HG03095 (cell line): Measurements from ENCODE around the gene PVR.
"Not testable (repeated sequence)": the region's sequence is repeated elsewhere in the genome, so short reads cannot be mapped to it uniquely, and the experiment has no call there.

Experiments used
- ATAC-seq: cut with Tn5 transposase; IDR thresholded peaks from one replicate; pipeline ENCODE4 v1.9.1; 2021; ENCODE audit warnings: moderate library complexity; ENCODE audit not compliant: unreplicated experiment

PVR gene

DNA sequence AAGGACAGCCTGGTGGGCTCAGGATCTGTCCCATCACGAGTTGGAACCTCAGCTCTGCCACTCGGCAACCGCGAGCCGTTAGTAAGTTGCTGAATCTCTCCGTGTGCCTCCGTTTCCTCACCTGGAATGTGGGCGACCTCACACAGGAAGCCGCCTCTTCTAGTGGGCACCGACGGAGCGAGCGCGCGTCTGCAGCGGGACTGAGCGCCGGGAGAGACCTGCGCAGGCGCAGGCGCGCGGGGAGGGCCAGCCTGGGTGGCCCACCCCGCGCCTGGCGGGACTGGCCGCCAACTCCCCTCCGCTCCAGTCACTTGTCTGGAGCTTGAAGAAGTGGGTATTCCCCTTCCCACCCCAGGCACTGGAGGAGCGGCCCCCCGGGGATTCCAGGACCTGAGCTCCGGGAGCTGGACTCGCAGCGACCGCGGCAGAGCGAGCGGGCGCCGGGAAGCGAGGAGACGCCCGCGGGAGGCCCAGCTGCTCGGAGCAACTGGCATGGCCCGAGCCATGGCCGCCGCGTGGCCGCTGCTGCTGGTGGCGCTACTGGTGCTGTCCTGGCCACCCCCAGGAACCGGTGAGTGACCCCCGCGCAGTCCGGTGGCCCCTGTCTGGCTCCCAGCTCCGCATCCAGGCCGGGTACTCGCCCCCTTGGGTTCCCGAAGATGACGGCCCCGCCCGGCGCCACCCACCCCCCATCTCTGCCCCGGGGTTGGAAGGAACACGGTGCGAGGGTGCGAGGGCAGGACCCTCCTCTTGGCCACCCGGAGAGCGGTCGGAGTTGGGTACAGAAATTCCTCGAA, at the start of gene PVR:
PVR (plus strand) TSS at position 306 of the 797 bp plus-strand sequence; CDS start at position 493, 187 bp downstream.
- no peak for ATAC-seq

DNA sequence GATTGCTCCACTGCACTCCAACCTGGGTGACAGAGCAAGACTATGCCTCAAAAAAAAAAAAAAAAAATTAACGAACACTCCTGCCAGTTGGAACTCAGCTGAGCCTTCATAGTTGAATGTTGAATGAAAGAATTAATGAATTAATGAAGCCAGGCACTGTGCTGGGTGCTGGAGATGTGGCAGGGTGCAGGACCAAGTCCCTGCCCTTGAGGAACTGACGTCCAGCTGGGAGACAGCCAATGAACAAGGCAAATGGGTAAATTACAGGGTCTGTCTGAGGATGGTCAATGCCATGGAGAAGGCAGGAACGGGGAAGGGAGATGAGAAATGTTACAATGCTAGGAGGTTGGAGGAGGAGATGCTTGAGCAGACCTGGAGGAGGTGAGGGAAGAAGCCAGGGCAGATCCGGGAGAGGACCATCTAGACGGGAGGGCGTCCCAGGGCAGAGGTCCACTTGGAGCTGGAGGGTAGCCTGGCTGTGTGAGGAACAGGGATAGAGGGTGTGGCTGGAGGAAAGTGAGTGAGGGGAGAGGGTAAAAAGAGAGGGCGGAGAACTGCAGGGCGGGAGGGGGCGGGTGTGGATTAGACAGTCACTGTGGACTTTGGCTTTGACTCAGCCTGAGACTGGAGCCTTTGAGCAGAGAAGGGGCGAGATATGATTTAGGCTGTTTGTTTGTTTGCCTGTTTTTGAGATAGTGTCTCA, 47.1 kb upstream of the PVR start:
- no peak for ATAC-seq

- no peak for ATAC-seq
Observed at GRCh38 chr19:44597131-44597491, 46.6 kb upstream of the PVR start.

DNA sequence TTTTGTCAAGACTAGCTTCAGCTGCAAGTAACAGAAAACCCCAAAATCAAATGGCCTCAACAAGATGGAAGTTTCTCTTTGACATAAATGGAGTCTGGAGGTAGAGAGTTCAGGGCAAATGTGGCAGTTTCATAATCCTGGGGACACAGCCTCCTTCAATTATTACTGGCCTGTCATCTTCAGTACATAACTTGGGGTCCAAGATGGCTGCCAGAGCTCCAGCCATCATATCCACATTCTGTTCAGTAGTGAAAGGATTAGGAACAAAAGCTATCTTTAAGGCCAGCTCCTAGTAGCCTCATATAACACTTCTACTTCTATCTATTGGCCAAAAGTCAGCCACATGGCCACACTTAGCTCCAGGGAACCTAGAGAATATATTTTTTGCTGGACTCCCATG, 45.4 kb upstream of the PVR start:
- no peak for ATAC-seq

- ATAC-seq: no peak
Observed at GRCh38 chr19:44598880-44599279, 44.8 kb upstream of the PVR start.

- no peak for ATAC-seq
Observed at GRCh38 chr19:44600466-44600865, 43.2 kb upstream of the PVR start.

DNA sequence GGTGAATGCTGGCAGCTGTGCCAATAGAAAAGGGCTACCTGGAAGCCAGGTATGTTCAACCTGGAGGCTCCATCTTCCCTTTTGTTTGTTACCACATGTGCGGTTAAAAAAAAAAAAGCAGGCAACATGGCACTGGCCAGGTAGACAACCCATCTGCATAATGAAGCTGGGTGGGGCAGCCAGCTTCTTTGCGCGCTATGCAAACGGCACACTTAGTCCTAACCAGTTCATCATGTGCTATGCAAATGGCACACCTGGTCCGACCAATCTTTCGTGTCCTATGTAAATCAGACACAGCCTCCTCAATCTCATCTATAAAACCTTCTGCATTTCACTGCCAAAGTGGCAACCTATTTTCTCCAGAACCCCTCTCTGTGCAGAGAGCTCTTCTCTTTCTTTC, 41.6 kb upstream of the PVR start:
- no peak for ATAC-seq

- no peak for ATAC-seq
Observed at GRCh38 chr19:44603201-44603945, 40.3 kb upstream of the PVR start.

GRCh38 chr19:44604241-44604640, 39.5 kb upstream of the PVR start:
- ATAC-seq: no peak

- ATAC-seq: no peak
Observed at GRCh38 chr19:44605547-44605946, 38.2 kb upstream of the PVR start.

- no peak for ATAC-seq
Observed at GRCh38 chr19:44607049-44607448, 36.7 kb upstream of the PVR start.

DNA sequence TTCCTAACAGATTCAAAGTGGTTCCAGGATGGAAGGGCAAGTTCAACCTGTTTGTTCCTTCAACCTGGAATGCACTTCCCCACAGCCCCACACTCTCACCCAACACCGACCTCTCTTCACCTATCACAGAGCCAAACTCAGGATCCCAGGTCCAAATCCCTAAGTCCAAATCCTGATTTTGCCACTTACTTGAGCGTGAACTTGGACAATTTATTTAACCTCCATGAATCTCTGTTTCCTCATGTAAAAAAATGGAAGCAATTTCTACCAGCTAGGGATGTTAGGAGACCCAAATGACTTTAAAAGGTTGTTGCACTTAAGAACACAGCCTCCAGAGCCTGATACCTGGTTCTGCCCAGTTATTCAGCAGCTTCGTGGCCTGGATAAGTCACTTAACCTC, 35.8 kb upstream of the PVR start:
- no peak for ATAC-seq

- no peak for ATAC-seq
Observed at GRCh38 chr19:44608391-44608821, 35.3 kb upstream of the PVR start.

GRCh38 chr19:44609219-44609618, 34.5 kb upstream of the PVR start:
- ATAC-seq: no peak

- ATAC-seq: not testable (repeated sequence)
Observed at GRCh38 chr19:44610497-44610896, 33.2 kb upstream of the PVR start.

- no peak for ATAC-seq
Observed at GRCh38 chr19:44611812-44612295, 31.9 kb upstream of the PVR start.

DNA sequence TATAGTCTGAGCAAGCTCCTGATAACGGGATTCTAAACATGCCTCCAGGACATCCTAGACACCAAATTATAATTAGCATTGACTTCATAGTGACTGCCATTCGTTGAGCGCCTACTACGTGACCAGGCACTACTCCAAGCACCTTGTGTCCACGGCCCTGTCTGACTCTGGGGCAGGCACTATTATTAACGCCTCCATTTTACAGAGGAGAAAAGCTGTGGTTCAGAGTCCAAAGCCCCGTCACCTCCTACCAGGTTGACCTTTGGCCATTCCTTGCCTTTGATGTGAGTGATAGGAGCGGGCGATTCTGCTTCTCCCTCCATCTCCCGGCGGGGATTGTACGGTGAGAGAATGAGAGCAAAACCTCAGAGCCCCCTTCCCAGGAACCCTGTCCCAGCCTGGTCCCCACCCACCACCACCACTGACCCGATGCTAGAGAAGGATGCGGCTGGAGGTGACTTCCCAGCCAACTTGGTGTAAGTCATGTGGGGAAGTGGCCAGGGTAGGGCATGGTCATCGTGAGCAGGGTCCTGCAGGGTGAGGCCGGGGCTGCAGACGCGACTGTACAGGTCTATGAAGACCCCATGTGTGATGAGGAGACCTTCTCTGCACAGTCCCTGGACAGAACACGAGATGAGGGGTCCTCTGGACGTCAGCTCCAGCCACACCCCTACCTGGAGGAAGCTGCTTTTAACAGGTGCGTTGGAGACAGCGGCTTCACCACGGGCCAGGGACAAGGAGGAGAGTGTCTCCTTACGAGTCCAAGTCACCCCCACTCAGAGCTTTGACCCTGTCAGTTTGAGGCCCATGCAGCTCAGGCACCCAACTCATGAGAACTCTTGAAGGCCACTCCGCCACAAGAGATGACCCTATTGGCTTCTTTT, 30.2 kb upstream of the PVR start, which contains the start of gene IGSF23:
IGSF23 (plus strand) TSS at position 269 of the 884 bp plus-strand sequence; CDS start at position 352, 83 bp downstream.
- no peak for ATAC-seq

DNA sequence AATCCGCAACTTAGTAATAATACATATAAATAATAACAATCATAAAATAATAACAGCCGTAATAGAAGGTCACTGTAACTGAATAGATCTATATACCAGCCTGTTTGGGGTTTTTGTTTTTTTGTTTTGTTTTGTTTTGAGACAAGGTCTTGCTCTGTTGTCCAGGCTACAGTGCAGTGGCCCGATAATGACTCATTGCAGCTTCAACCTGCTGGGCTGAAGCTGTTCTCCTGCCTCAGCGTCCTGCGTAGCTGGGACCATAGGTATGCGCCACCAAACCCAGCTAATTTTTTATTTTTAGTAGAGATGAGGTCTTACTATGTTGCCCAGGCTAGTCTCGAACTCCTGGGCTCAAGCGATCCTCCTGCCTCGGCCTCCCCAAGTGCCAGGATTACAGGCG, 29.4 kb upstream of the PVR start:
- ATAC-seq: no peak

DNA sequence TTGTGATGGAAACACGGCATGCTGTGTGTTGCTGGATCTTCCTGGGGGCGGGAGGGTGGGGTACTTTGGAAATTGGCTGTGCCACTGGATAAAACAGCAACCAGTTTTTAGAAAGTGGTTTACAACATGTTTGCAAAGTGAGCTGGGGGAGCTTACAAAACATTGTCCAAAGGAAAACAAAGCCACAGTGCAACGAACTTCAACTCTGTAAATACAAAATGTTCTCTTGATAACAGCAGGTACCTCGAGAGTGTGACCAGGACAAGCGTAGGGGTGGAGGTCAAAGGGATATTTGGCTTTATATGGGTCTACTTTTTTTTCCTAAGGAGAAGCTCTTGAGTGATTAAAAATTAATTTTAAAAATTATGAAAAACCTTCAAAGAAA, 27.9 kb upstream of the PVR start:
- ATAC-seq: no peak

- ATAC-seq: no peak
Observed at GRCh38 chr19:44617110-44617880, 26.4 kb upstream of the PVR start.
